ENCODE results near the gene PML.
A peak's percentile ranks its signal among the peaks of the same experiment; 100 is the strongest.

PML gene

DNA sequence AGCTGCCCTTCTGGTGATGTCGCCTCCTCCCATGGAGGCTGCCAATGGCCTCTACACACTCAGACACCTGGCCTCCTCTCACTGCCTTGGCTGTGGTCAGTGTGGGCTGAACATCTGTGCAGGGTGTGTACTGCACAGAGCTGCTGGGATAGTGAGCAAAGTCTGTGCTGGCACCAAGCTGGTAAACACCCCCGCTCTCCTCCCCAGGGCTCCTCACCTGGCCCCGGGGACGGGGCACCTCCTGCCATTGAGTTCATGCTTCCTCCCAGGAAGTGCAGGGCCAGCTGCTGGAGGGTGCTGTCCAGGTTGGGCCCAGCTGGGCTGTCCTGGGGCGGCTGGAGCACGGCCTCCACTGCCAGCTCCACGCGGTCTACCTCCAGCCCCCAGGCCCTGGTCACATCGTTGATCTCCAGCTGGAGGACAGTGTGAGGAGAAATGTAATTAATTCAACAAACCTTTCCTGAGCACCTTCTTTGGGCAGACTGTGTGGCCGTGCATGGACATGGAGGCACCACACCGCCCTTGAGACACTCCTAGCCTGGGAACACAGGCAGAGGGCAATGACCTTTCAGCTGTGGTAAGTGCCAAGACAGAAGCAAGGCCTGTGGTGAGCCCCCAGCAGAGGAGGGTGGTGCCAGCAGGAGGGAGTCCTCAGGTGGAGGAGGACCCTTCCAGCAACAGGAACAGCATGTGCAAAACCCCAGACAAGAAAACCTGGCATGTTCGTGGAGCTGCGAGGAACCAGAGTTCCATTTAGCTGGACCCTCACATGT, 9.2 kb upstream of the PML start:
- H3K27ac ChIP-seq (ENCODE audit: low read depth, low read length) = no peak overlapping the region
- H3K4me1 ChIP-seq (ENCODE audit: control insufficient read depth in 1 of 2, insufficient read depth in 2 of 2, low read length in 2 of 2) = peaks cover 58 to 61% of the 10 kb centered on the region in 2 donors
- H3K9ac ChIP-seq (ENCODE audit: low read depth in 1 of 2, low read length in 2 of 2) = no peak overlapping the region

GRCh38 chr15:73986055-73986775, 8.3 kb upstream of the PML start:
- no peak overlapping the region for H3K9ac ChIP-seq (ENCODE audit: low read depth in 1 of 2, low read length in 2 of 2)
- peaks cover 68 to 70% of the 10 kb centered on the region in 2 donors for H3K4me1 ChIP-seq (ENCODE audit: control insufficient read depth in 1 of 2, insufficient read depth in 2 of 2, low read length in 2 of 2)

More for the DNA sequence above, 9.2 kb upstream of the PML start:
- Histone ChIP-seq H3K27me3 (ENCODE audit: control insufficient read depth in 1 of 2, insufficient read depth in 2 of 2, low read length in 2 of 2) (no peaks in the 10 kb centered on the region), H3K4me3 (ENCODE audit: low read depth in 1 of 2, low read length in 2 of 2) (no peak overlapping the region), H3K36me3 (ENCODE audit: control insufficient read depth in 1 of 2, insufficient read depth in 2 of 2, low read length in 2 of 2) (peaks cover 0 to 4% of the 10 kb centered on the region in 2 donors), H3K9me3 (ENCODE audit: control insufficient read depth in 1 of 2, low read length in 2 of 2) (no peaks in the 10 kb centered on the region)

DNA sequence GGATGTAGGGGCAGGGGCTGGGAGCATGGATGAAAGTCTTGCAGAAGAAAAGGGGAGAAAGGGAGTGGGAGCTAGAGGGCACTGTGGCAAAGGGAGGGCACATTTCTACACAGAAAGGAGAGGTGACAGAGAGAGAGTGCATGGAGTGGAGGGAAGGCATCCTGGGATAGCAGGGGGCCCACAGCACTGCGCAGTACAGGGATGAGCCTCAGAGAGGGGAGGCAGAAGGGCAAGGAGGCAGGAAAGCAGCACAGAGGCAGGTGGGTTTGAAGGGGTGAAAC, 7.8 kb upstream of the PML start:
- H3K4me1 ChIP-seq (ENCODE audit: control insufficient read depth in 1 of 2, insufficient read depth in 2 of 2, low read length in 2 of 2) = peaks cover 71 to 73% of the 10 kb centered on the region in 2 donors
- no peak overlapping the region for H3K9ac ChIP-seq (ENCODE audit: low read depth in 1 of 2, low read length in 2 of 2)
- H3K4me3 ChIP-seq (ENCODE audit: low read depth in 1 of 2, low read length in 2 of 2) = no peak overlapping the region
- H3K9me3 ChIP-seq (ENCODE audit: control insufficient read depth in 1 of 2, low read length in 2 of 2) = no peaks in the 10 kb centered on the region
- H3K27ac ChIP-seq (ENCODE audit: low read depth, low read length) = no peak overlapping the region
- H3K27me3 ChIP-seq (ENCODE audit: control insufficient read depth in 1 of 2, insufficient read depth in 2 of 2, low read length in 2 of 2) = no peaks in the 10 kb centered on the region
- peaks cover 0 to 4% of the 10 kb centered on the region in 2 donors for H3K36me3 ChIP-seq (ENCODE audit: control insufficient read depth in 1 of 2, insufficient read depth in 2 of 2, low read length in 2 of 2)

More at GRCh38 chr15:73986055-73986775, 8.3 kb upstream of the PML start:
- Histone ChIP-seq H3K4me3 (ENCODE audit: low read depth in 1 of 2, low read length in 2 of 2) (no peak overlapping the region), H3K9me3 (ENCODE audit: control insufficient read depth in 1 of 2, low read length in 2 of 2) (no peaks in the 10 kb centered on the region), H3K27ac (ENCODE audit: low read depth, low read length) (no peak overlapping the region), H3K36me3 (ENCODE audit: control insufficient read depth in 1 of 2, insufficient read depth in 2 of 2, low read length in 2 of 2) (peaks cover 0 to 4% of the 10 kb centered on the region in 2 donors), H3K27me3 (ENCODE audit: control insufficient read depth in 1 of 2, insufficient read depth in 2 of 2, low read length in 2 of 2) (no peaks in the 10 kb centered on the region)

DNA sequence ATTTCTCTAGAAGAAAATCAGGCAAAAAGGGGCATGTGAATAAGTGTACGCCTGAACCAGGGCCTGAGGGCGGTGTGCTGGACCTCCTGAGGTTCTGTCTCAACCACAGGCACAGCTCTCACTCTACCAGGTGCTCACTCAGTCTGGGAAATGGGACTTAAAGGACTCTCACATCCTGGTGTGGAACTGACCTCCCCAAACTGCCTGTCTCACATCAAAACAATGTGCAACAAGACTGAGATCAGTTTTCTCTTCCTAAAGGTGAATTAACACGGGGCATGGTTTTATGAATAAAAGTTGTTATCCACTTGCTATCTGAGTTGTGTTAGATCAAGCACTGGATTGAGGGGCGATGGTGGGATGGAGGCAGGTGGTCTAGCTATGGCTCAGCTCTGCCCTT, 7.3 kb upstream of the PML start:
- H3K9me3 ChIP-seq (ENCODE audit: control insufficient read depth in 1 of 2, low read length in 2 of 2) = no peaks in the 10 kb centered on the region
- no peak overlapping the region for H3K4me3 ChIP-seq (ENCODE audit: low read depth in 1 of 2, low read length in 2 of 2)
- H3K4me1 ChIP-seq (ENCODE audit: control insufficient read depth in 1 of 2, insufficient read depth in 2 of 2, low read length in 2 of 2) = peaks cover 66 to 69% of the 10 kb centered on the region in 2 donors
- no peaks in the 10 kb centered on the region for H3K27me3 ChIP-seq (ENCODE audit: control insufficient read depth in 1 of 2, insufficient read depth in 2 of 2, low read length in 2 of 2)
- peak overlapping the region in 1 of 2 donors; percentile 1 for H3K9ac ChIP-seq (ENCODE audit: low read depth in 1 of 2, low read length in 2 of 2)
- no peak overlapping the region for H3K27ac ChIP-seq (ENCODE audit: low read depth, low read length)
- H3K36me3 ChIP-seq (ENCODE audit: control insufficient read depth in 1 of 2, insufficient read depth in 2 of 2, low read length in 2 of 2) = peaks cover 0 to 4% of the 10 kb centered on the region in 2 donors

DNA sequence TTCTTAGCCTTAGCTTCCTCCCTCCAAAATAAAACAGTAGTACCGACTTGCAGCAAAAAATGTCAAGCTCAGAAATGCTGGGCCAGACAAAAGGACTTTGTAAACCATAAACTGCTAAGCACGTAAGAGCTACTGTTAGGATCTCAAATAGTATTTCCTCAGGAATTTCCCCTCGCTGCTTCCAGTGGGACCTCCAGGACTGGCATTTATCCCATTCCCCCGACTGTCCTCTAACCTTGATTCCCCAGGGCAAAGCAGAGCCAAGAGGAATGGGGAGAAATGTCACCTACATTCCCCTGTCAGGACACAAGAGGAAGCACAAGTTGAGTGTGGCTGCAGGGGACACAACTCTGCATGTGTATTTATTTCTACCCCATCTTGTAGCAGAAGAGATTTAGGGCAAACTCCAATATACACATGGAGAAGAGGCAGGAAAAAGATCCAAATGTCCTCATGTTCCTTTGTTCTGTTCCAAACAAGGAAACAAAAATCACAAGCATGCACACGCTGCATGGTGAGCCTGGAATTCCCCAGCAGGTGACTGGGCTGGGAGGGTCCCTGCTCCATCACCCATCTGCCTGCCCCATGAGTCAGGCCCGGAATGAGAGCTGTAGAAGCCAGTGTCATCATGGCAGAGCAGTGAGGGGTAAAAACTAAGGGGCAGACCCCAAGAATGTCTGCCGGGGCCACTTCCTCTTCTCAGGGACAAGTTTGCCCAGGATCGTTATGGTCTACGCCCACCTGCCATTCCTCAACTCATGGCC, 6.7 kb upstream of the PML start:
- peaks cover 66 to 70% of the 10 kb centered on the region in 2 donors for H3K4me1 ChIP-seq (ENCODE audit: control insufficient read depth in 1 of 2, insufficient read depth in 2 of 2, low read length in 2 of 2)
- H3K27me3 ChIP-seq (ENCODE audit: control insufficient read depth in 1 of 2, insufficient read depth in 2 of 2, low read length in 2 of 2) = no peaks in the 10 kb centered on the region
- H3K9ac ChIP-seq (ENCODE audit: low read depth in 1 of 2, low read length in 2 of 2) = no peak overlapping the region
- H3K27ac ChIP-seq (ENCODE audit: low read depth, low read length) = peak overlapping the region; percentile 30
- H3K4me3 ChIP-seq (ENCODE audit: low read depth in 1 of 2, low read length in 2 of 2) = no peak overlapping the region
- peaks cover 0 to 4% of the 10 kb centered on the region in 2 donors for H3K36me3 ChIP-seq (ENCODE audit: control insufficient read depth in 1 of 2, insufficient read depth in 2 of 2, low read length in 2 of 2)
- no peaks in the 10 kb centered on the region for H3K9me3 ChIP-seq (ENCODE audit: control insufficient read depth in 1 of 2, low read length in 2 of 2)

- H3K27ac ChIP-seq (ENCODE audit: low read depth, low read length) = peak overlapping the region; percentile 30
- no peak overlapping the region for H3K9ac ChIP-seq (ENCODE audit: low read depth in 1 of 2, low read length in 2 of 2)
- no peaks in the 10 kb centered on the region for H3K9me3 ChIP-seq (ENCODE audit: control insufficient read depth in 1 of 2, low read length in 2 of 2)
- H3K36me3 ChIP-seq (ENCODE audit: control insufficient read depth in 1 of 2, insufficient read depth in 2 of 2, low read length in 2 of 2) = peaks cover 0 to 4% of the 10 kb centered on the region in 2 donors
- no peak overlapping the region for H3K4me3 ChIP-seq (ENCODE audit: low read depth in 1 of 2, low read length in 2 of 2)
- peaks cover 67 to 71% of the 10 kb centered on the region in 2 donors for H3K4me1 ChIP-seq (ENCODE audit: control insufficient read depth in 1 of 2, insufficient read depth in 2 of 2, low read length in 2 of 2)
- H3K27me3 ChIP-seq (ENCODE audit: control insufficient read depth in 1 of 2, insufficient read depth in 2 of 2, low read length in 2 of 2) = no peaks in the 10 kb centered on the region
Observed at GRCh38 chr15:73988445-73988969, 6.0 kb upstream of the PML start.

DNA sequence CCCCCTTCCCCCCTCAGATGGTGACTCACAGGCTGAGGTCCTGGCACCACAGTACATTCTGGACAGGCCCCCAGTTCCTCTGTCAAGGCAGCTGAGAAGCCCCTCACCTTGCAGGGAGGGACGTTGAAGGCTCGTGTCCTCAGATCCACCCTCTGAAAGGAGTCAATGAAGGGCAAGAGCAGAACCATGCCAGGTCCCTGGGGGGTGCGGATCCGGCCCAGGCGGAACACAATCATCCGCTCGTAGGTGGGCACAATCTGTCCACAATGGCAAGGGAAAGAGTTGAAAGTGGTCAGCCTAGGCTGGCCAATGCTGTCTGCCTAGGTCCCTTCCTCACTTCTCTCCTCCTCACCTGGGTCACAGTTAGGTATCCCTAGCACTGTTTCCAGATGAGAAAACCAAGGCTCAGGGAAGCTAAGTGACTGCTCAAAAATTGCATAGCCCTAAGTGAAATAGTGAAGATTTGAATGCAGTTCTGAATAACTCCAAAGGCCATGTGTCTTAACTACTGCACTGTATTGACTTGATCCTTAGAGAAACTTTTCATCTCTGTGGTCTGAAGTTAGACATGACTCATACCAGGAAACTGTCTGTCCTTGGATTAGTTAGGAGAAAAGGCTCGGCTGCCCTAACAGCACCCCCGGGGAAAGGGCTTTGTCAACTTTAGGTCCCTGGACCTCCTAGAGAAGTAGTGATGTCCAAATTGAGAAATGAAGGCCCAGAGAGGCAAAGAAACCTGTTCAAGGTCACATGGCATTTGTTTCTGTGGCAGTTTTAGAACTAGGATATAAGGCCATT, 5.3 kb upstream of the PML start:
- Histone ChIP-seq H3K9ac (ENCODE audit: low read depth in 1 of 2, low read length in 2 of 2) (no peak overlapping the region), H3K27ac (ENCODE audit: low read depth, low read length) (peak overlapping the region; percentile 10), H3K9me3 (ENCODE audit: control insufficient read depth in 1 of 2, low read length in 2 of 2) (no peaks in the 10 kb centered on the region), H3K4me1 (ENCODE audit: control insufficient read depth in 1 of 2, insufficient read depth in 2 of 2, low read length in 2 of 2) (peaks cover 70 to 78% of the 10 kb centered on the region in 2 donors), H3K27me3 (ENCODE audit: control insufficient read depth in 1 of 2, insufficient read depth in 2 of 2, low read length in 2 of 2) (no peaks in the 10 kb centered on the region), H3K36me3 (ENCODE audit: control insufficient read depth in 1 of 2, insufficient read depth in 2 of 2, low read length in 2 of 2) (peaks cover 0 to 4% of the 10 kb centered on the region in 2 donors), H3K4me3 (ENCODE audit: low read depth in 1 of 2, low read length in 2 of 2) (no peak overlapping the region)

GRCh38 chr15:73990250-73991005, 4.1 kb upstream of the PML start:
- Histone ChIP-seq H3K4me3 (ENCODE audit: low read depth in 1 of 2, low read length in 2 of 2) (no peak overlapping the region), H3K9me3 (ENCODE audit: control insufficient read depth in 1 of 2, low read length in 2 of 2) (no peaks in the 10 kb centered on the region), H3K27ac (ENCODE audit: low read depth, low read length) (no peak overlapping the region), H3K36me3 (ENCODE audit: control insufficient read depth in 1 of 2, insufficient read depth in 2 of 2, low read length in 2 of 2) (no peaks in the 10 kb centered on the region), H3K9ac (ENCODE audit: low read depth in 1 of 2, low read length in 2 of 2) (no peak overlapping the region), H3K4me1 (ENCODE audit: control insufficient read depth in 1 of 2, insufficient read depth in 2 of 2, low read length in 2 of 2) (peaks cover 66 to 68% of the 10 kb centered on the region in 2 donors), H3K27me3 (ENCODE audit: control insufficient read depth in 1 of 2, insufficient read depth in 2 of 2, low read length in 2 of 2) (no peaks in the 10 kb centered on the region)

- H3K36me3 ChIP-seq (ENCODE audit: control insufficient read depth in 1 of 2, insufficient read depth in 2 of 2, low read length in 2 of 2) = no peaks in the 10 kb centered on the region
- peak overlapping the region; percentile 60 to 69 for H3K9ac ChIP-seq (ENCODE audit: low read depth in 1 of 2, low read length in 2 of 2)
- H3K27ac ChIP-seq (ENCODE audit: low read depth, low read length) = peak overlapping the region; percentile 51
- peaks cover 66 to 71% of the 10 kb centered on the region in 2 donors for H3K4me1 ChIP-seq (ENCODE audit: control insufficient read depth in 1 of 2, insufficient read depth in 2 of 2, low read length in 2 of 2)
- no peaks in the 10 kb centered on the region for H3K27me3 ChIP-seq (ENCODE audit: control insufficient read depth in 1 of 2, insufficient read depth in 2 of 2, low read length in 2 of 2)
- peak overlapping the region; percentile 68 to 81 for H3K4me3 ChIP-seq (ENCODE audit: low read depth in 1 of 2, low read length in 2 of 2)
- no peaks in the 10 kb centered on the region for H3K9me3 ChIP-seq (ENCODE audit: control insufficient read depth in 1 of 2, low read length in 2 of 2)
Observed at GRCh38 chr15:73991260-73991659, 3.3 kb upstream of the PML start.

All from duodenal mucosa (tissue), 2 donors.